ENCODE measurements around the gene KLHL22. TPM values are rescaled to one million over a fixed set of nuclear protein-coding genes. Genes with fewer than 3 reads are reported as not detected.

Gene KLHL22
- polyA plus RNA-seq, 1 experiment, result 30.2 TPM

DNA sequence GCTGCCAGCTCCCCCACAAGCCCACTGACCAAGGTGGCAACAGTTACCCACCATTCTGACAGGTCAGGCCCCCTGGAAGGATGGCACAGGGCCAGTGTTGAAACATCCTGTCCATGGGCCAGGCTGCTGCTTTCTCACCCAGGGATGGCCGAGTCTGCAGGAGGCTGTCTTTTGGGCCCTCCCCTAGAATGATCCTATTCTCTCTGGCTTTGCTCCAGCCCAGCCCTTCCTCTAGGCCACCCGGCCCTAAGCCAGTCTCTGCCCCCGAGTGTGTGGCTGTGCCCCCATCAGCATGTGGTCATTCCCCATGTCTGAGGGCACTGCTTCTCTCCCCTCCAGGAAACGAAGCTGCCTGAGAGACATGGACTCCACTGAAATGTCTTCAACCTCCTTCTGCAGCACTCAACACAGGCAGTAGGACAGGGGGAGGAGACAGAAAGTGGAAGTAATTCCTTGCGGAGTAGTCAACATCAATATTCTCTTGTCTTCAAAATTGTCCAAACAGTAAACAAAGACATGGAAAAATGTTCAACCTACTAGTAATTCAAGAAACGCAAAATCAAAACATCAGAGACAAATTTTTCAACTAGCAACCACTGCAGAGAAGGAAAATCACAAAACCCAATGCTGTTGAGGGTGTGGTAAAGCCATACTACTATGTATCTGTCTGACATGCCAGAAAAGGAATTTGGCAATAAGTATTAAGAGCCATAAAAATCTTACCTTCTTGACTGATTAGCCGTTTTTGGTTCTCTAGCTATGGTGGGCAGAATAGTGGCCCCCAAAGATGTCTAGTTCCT lies 52.9 kb downstream of the KLHL22 start:
- no peak overlapping the region for H3K4me3 ChIP-seq (ENCODE audit: low read depth, low read length)
- ChIA-PET POLR2A (interaction anchor here (0.6 kb wide), 1 partner anchor 314 kb away, joined by 3 read pairs; no protein-coding TSS in a partner anchor), CTCF (interaction anchor here (1.0 kb wide), 1 partner anchor 14 kb away, joined by 3 read pairs; no protein-coding TSS in a partner anchor)
- no peak overlapping the region for H3K27ac ChIP-seq (ENCODE audit: low read depth, low read length)
- DNase-seq (ENCODE audit: low read depth, low spot score), result no peak
- no peaks in the 10 kb centered on the region; the same call in 1 of the 2 replicates for H3K9me3 ChIP-seq (ENCODE audit: control insufficient read depth, insufficient read depth, low read length)
- H3K27me3 ChIP-seq (ENCODE audit: control insufficient read depth, insufficient read depth, low read length), result no peaks in the 10 kb centered on the region
- TF ChIP-seq, protein P1, sequence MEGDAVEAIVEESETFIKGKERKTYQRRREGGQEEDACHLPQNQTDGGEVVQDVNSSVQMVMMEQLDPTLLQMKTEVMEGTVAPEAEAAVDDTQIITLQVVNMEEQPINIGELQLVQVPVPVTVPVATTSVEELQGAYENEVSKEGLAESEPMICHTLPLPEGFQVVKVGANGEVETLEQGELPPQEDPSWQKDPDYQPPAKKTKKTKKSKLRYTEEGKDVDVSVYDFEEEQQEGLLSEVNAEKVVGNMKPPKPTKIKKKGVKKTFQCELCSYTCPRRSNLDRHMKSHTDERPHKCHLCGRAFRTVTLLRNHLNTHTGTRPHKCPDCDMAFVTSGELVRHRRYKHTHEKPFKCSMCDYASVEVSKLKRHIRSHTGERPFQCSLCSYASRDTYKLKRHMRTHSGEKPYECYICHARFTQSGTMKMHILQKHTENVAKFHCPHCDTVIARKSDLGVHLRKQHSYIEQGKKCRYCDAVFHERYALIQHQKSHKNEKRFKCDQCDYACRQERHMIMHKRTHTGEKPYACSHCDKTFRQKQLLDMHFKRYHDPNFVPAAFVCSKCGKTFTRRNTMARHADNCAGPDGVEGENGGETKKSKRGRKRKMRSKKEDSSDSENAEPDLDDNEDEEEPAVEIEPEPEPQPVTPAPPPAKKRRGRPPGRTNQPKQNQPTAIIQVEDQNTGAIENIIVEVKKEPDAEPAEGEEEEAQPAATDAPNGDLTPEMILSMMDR (IDR thresholded peaks at IDR 0.05; ENCODE audit: low read depth, low read length), result no peak

DNA sequence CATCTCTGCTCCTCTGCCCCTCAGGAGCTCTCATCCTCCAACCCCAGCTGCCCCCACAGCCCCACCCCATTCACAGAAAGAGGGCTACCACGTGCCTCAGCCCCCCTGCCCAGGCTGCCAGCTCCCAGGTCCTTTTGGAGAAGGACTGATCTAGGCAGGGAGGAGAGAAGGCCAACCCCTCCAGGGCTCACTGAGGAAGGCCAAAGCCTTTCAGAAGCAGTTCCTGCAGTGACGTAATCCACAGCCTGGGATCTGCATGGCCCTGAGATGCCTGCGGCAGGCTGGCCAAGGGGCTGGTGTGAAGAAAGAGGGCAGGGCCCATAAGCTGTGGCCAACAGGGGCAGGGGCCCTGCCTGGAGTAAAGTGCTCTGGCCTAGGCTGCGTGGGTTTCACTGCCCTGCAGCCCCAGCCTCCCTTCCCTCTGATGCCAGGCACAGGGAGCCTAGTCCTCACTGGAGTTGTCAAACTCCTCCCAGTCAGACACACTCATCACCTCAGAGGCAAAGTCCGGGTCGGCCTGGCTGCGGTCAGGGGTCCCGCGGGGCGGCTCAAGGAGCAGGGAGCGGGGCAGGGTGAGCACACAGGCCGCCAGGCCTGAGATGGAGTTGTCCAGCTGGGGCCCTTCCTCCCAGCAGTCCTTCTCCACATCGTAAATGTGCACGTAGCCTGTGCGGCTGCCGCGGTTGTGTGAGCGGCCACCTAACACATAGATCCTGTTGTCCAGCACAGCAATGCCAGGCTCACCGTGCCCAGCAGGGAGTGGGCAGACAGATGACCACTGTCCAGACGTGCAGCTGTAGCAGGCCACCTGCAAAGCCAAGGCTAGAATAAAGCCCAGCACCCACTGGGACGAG lies 53.7 kb downstream of the KLHL22 start:
- TF ChIP-seq, protein P1 (IDR thresholded peaks at IDR 0.05; ENCODE audit: low read depth, low read length), result no peak
- POLR2A ChIA-PET, result no interaction called here
- CTCF ChIA-PET, result interaction anchor here (1.5 kb wide), 1 partner anchor 15 kb away, joined by 4 read pairs; no protein-coding TSS in a partner anchor
- no peaks in the 10 kb centered on the region for H3K27me3 ChIP-seq (ENCODE audit: control insufficient read depth, insufficient read depth, low read length)
- no peak overlapping the region for H3K27ac ChIP-seq (ENCODE audit: low read depth, low read length)
- no peak for DNase-seq (ENCODE audit: low read depth, low spot score)
- H3K9me3 ChIP-seq (ENCODE audit: control insufficient read depth, insufficient read depth, low read length), result peaks cover under 1% of the 10 kb centered on the region; the same call in 1 of the 2 replicates
- no peak overlapping the region for H3K4me3 ChIP-seq (ENCODE audit: low read depth, low read length)

DNA sequence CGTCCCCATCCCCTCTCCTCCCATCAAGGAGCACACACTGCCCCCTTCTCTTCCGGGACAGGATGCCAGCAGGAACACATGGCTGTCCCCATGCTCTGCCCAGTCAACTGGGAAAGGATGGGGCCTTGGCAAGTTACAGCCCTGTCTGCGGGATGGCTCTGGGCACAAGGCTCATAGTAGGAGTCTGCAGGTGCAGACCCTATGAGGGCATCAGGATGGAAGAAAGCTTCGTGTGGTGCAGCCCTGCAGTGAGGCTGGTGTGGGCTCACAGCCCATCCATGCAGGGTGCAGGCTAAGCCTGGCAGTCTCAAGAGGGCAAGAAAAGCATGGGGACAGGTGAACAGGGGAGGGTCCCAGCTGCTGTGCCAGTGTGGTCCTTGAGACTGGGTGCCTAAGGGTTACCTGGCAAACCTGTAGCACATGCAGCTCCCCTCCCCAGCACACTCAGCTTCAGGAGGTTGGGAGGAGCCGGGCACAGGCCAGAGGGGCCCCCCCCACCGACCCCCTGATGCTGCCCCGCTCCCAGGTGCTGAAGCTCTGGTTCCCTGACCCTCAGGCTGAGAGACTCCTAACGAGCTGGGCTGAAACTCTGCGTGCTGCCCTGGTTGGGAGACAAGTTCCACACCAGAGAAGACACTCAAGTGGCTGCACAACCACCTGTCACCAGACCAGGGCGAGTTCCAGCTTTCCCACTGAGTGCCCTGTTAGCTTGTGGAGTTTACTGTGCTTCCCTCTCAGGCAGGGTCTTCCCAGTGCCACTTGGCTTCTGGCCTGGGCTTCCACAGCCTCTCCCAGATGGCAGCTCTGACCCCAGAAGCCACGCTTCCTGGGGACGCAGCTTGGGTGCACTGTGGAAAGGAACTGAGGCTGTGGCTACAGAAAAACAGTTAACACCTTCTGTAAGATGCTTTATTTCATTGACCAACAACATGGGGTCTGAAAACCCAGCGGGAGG lies 54.7 kb downstream of the KLHL22 start:
- H3K27me3 ChIP-seq (ENCODE audit: control insufficient read depth, insufficient read depth, low read length), result no peaks in the 10 kb centered on the region
- no peak overlapping the region for H3K4me3 ChIP-seq (ENCODE audit: low read depth, low read length)
- DNase-seq (ENCODE audit: low read depth, low spot score), result no peak
- peaks cover 3% of the 10 kb centered on the region; the same call in 1 of the 2 replicates for H3K9me3 ChIP-seq (ENCODE audit: control insufficient read depth, insufficient read depth, low read length)
- CTCF ChIA-PET, result interaction anchor here (0.7 to 1.5 kb wide), 3 partner anchors 13 to 23 kb away, joined by 3 to 4 read pairs (median 3); no protein-coding TSS in a partner anchor
- TF ChIP-seq, protein P1 (IDR thresholded peaks at IDR 0.05; ENCODE audit: low read depth, low read length), result no peak
- POLR2A ChIA-PET, result no interaction called here
- no peak overlapping the region for H3K27ac ChIP-seq (ENCODE audit: low read depth, low read length)

DNA sequence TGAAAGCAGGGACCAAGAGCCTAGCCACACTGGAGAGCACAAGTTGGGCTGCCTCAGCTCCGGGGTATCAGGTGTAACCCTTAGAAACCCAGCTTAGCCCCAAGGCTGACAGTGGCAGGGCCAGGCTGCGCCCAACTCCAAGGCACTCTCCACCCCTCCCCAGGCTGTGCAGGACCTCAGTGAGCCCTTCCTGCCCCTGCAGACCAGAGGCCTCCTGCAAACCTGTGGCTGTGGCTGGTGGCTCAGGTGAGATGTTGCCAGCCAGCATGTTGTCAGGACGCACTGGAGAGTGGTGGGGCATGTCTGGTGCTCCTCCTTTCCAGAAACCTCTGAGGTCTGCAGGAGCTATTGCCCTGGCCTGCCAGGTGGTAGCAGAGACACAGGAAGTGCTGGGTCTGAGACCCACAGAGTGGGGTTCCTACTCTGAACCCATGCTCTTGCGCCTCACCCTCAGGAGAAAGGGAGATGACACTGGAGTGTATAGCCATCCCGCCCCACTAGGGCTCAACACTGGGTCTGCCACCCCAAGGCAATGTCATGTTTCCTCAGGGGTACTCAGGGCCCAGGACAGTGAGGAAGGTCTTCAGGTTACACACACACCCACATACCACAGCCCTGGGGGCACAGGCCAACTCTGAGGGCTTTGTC lies 55.5 kb downstream of the KLHL22 start:
- POLR2A ChIA-PET, result no interaction called here
- CTCF ChIA-PET, result interaction anchor here (0.9 kb wide), 1 partner anchor 14 kb away, joined by 3 read pairs; no protein-coding TSS in a partner anchor
- TF ChIP-seq, protein P1 (IDR thresholded peaks at IDR 0.05; ENCODE audit: low read depth, low read length), result no peak

More for the DNA sequence above, 55.5 kb downstream of the KLHL22 start:
- no peak for DNase-seq (ENCODE audit: low read depth, low spot score)
- H3K27me3 ChIP-seq (ENCODE audit: control insufficient read depth, insufficient read depth, low read length), result no peaks in the 10 kb centered on the region
- no peak overlapping the region for H3K4me3 ChIP-seq (ENCODE audit: low read depth, low read length)
- no peak overlapping the region for H3K27ac ChIP-seq (ENCODE audit: low read depth, low read length)
- H3K9me3 ChIP-seq (ENCODE audit: control insufficient read depth, insufficient read depth, low read length), result peaks cover 3% of the 10 kb centered on the region; the same call in 1 of the 2 replicates

All from AG04450 (cell line).